OCI-LY7 (cell line): Measurements from ENCODE around the gene PLXDC1.

Experiments used
- CTCF ChIP-seq: fragments of 200-600 bp; sonication (generic); conservative IDR thresholded peaks from 2 replicates; pipeline ENCODE4 v1.5.1; 2014; ENCODE audit warnings: mild to moderate bottlenecking, antibody characterized with exemption, low read length, moderate library complexity, mixed read lengths
- EZH2phosphoT487 ChIP-seq: fragments of 200-600 bp; sonication (generic); IDR thresholded peaks from 2 replicates; pipeline ENCODE4 v1.6.1; 2018; ENCODE audit warnings: low read depth, borderline replicate concordance, mild to moderate bottlenecking, mixed run types, antibody characterized with exemption, low read length, moderate library complexity, mixed read lengths

DNA sequence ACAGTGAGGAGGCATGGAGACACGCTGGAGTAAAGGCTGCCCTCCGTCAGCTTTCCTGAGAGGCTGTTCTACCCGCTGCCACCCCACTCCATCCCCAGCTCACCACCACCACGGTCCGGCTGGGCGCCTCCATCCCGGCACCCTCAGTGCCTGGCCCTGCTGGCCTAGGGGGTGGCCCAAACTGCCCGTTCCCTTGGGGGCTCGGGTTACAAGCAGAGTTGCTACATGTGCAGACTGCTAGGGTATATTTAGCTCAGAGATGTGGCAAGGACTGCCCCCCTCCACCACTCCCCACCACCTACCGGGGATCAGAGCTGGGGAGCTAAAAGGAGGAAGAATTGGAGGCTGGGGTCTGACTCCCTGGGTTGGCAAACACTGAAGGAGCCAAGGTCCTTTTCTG, 41.9 kb upstream of the PLXDC1 start:
- TF ChIP-seq CTCF (no peak), EZH2phosphoT487 (no peak)
